Esophagus squamous epithelium (tissue), 4 donors: ENCODE measurements around the gene INTS7.

Experiments
- POLR2A ChIP-seq, 4 donors: fragments of 450-650 bp; IDR thresholded peaks; one replicate each; pipeline ENCODE4 v1.6.1; 2017; ENCODE audit warnings: antibody characterized with exemption in 4 of 4, mild to moderate bottlenecking in 4 of 4, moderate library complexity in 3 of 4
- TF ChIP-seq, protein P1 (sequence below), 6 experiments: fragments of 450-650 bp in 4 of 6; fragments of 200-600 bp in 2 of 6; sonication (generic) in 2 of 6; IDR thresholded peaks; one replicate each; pipeline ENCODE4 v1.5.1; 2016 to 2019; ENCODE audit warnings: antibody characterized with exemption in 6 of 6, mild to moderate bottlenecking in 4 of 6, moderate library complexity in 4 of 6

DNA sequence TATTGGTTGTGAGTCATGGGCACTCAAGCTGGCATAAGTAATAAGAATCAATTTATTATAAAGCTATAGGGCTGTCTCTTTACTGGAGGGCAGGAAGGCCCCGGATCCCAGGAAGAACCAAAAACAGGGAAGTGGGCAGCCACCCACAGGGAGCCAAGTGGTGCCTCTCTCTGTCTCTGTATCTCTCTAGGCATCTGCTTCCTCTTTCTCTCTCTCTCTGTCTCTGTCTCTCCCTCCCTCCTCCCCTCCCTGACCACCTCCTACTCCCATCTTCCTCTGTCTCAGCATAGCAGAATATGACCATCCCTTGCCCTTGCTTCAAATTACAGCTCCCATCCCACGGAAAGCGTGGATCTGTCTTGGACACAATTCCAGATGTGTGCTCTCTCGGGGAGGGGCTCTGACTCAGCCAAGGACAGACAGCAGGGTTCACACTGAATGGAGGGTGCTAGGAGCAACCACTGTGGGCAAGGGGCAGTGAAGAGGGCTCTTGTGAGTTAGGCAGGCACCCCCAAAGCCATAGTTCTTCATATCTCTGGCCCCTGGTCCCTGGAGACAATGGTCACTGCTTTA, 124.4 kb downstream of the INTS7 start:
- TF ChIP-seq, protein P1, sequence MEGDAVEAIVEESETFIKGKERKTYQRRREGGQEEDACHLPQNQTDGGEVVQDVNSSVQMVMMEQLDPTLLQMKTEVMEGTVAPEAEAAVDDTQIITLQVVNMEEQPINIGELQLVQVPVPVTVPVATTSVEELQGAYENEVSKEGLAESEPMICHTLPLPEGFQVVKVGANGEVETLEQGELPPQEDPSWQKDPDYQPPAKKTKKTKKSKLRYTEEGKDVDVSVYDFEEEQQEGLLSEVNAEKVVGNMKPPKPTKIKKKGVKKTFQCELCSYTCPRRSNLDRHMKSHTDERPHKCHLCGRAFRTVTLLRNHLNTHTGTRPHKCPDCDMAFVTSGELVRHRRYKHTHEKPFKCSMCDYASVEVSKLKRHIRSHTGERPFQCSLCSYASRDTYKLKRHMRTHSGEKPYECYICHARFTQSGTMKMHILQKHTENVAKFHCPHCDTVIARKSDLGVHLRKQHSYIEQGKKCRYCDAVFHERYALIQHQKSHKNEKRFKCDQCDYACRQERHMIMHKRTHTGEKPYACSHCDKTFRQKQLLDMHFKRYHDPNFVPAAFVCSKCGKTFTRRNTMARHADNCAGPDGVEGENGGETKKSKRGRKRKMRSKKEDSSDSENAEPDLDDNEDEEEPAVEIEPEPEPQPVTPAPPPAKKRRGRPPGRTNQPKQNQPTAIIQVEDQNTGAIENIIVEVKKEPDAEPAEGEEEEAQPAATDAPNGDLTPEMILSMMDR (IDR thresholded peaks at IDR 0.05) = no peak
- TF ChIP-seq POLR2A (IDR thresholded peaks at IDR 0.05) = no peak
